Activated CD8-positive, alpha-beta T cell treated with anti-CD3 and anti-CD28 coated beads for 36 hours (primary cell): ENCODE measurements around the gene SYTL1. TPM values are rescaled to one million over a fixed set of nuclear protein-coding genes. Genes with fewer than 3 reads are reported as not detected.
A peak's percentile ranks its signal among the peaks of the same experiment; 100 is the strongest.

Source experiments
- ATAC-seq: fragments of 200-7000 bp; cut with Tn5 transposase; one replicate; pipeline ENCODE4 v1.10.0; 2021; ENCODE audit warnings: mild to moderate bottlenecking, moderate library complexity
- CTCF ChIA-PET: fragments of 350-600 bp; sonication (Branson Sonifier 250); formaldehyde crosslinking; loops from one replicate; lab custom pipeline; 2021; ENCODE audit warnings: antibody characterized with exemption; lab: Charles Lee
- POLR2A ChIA-PET: fragments of 350-600 bp; sonication (Branson Sonifier 250); formaldehyde crosslinking; loops from one replicate; lab custom pipeline; 2021; ENCODE audit warnings: antibody characterized with exemption; lab: Charles Lee
- DNase-seq: peaks from one replicate; pipeline ENCODE4 v3.0.0-alpha.2; 2020
- H3K27ac Mint-ChIP-seq: one replicate; pipeline ENCODE4 v1.8.0; 2021; ENCODE audit warnings: mild to moderate bottlenecking, mixed read lengths
- H3K27me3 Mint-ChIP-seq: one replicate; pipeline ENCODE4 v1.8.0; 2021; ENCODE audit warnings: mixed read lengths
- H3K36me3 Mint-ChIP-seq: one replicate; pipeline ENCODE4 v1.8.0; 2021; ENCODE audit warnings: low read depth, mixed read lengths
- H3K4me1 Mint-ChIP-seq: one replicate; pipeline ENCODE4 v1.8.0; 2021; ENCODE audit warnings: low read depth, mixed read lengths
- H3K4me3 Mint-ChIP-seq: one replicate; pipeline ENCODE4 v1.8.0; 2021; ENCODE audit warnings: mild to moderate bottlenecking, moderate library complexity, mixed read lengths
- H3K9me3 Mint-ChIP-seq: one replicate; pipeline ENCODE4 v1.8.0; 2021; ENCODE audit warnings: mixed read lengths
- intact Hi-C: fragments of 100-400 bp; cut with micrococcal nuclease; formaldehyde crosslinking; loops from one replicate; pipeline ENCODE4 v1.10.0; 2022
- total RNA-seq, 2 experiments: library from RNA; stranded (reverse); gene quantifications; one replicate each; pipeline ENCODE4 v1.2.3, GENCODE V29; 2021
- TF ChIP-seq, protein P1 (sequence below): fragments of 200-600 bp; IDR thresholded peaks from one replicate; pipeline ENCODE4 v1.8.0; 2022; ENCODE audit warnings: antibody characterized with exemption, mild to moderate bottlenecking

SYTL1 gene
- total RNA-seq, 2 experiments from 2014 or later = 77.7 to 80.6 TPM

DNA sequence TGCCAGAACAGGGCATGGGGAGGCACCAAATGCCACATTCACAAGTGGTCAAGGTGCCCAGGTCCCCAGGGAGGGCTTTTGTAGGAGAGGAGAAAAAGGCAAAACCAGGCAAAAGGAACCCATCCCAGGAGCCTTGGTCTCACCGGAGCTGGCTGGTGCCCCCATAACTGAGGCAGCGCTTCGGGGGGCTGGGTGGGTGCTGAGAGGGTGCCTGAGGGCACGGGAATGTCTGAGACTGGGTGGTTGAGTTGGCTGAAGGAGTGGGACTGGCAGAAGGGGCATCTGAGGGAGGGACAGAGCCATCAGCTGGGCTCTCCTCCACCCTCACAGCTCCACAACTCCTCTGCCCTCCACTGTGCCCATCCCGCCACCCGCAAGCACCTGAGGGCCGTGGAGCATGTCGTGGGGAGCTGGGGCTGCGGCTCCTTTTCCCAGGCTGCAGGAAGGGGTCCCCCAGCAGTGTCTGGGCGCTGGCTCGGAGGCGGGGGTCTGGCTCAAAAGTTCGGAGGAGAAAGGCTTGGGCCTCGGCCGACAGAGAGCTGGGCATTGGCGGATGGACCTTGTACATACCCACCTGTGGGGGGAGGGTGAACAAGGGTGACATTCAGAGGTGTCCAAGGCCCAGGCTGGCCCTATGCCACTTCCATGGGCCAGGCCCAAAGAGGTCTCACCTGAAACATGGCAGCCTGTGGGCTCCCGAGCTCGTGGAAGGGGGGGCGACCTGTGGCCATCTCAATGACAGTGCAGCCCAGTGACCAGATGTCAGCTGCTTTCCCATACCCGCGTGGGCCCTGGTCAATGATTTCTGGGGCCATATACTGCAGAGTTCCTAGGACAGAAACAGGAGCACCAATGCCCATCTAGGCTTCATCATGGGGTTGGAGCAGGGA lies 16.5 kb downstream of the SYTL1 start:
- intact Hi-C loops = no loop called here
- Mint-ChIP-seq H3K9me3 (no peaks in the 10 kb centered on the region), H3K4me1 (peaks cover 44% of the 10 kb centered on the region), H3K27ac (no peak overlapping the region), H3K4me3 (no peak overlapping the region), H3K36me3 (peaks cover 2% of the 10 kb centered on the region), H3K27me3 (peaks cover 2% of the 10 kb centered on the region)
- ATAC-seq (no peak), DNase-seq (no peak)
- CTCF ChIA-PET = interaction anchor here (0.6 to 8.9 kb wide), 25 partner anchors 9 to 306 kb away, joined by 3 to 91 read pairs (median 5); partner anchors contain the start of genes CD164L2, GPR3, MAP3K6 and SYTL1
- TF ChIP-seq, protein P1, sequence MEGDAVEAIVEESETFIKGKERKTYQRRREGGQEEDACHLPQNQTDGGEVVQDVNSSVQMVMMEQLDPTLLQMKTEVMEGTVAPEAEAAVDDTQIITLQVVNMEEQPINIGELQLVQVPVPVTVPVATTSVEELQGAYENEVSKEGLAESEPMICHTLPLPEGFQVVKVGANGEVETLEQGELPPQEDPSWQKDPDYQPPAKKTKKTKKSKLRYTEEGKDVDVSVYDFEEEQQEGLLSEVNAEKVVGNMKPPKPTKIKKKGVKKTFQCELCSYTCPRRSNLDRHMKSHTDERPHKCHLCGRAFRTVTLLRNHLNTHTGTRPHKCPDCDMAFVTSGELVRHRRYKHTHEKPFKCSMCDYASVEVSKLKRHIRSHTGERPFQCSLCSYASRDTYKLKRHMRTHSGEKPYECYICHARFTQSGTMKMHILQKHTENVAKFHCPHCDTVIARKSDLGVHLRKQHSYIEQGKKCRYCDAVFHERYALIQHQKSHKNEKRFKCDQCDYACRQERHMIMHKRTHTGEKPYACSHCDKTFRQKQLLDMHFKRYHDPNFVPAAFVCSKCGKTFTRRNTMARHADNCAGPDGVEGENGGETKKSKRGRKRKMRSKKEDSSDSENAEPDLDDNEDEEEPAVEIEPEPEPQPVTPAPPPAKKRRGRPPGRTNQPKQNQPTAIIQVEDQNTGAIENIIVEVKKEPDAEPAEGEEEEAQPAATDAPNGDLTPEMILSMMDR = no peak
- POLR2A ChIA-PET = interaction anchor here (0.6 to 6.7 kb wide), 8 partner anchors 8 to 61 kb away, joined by 3 to 61 read pairs (median 6); partner anchors contain the start of genes CD164L2, MAP3K6 and SYTL1

DNA sequence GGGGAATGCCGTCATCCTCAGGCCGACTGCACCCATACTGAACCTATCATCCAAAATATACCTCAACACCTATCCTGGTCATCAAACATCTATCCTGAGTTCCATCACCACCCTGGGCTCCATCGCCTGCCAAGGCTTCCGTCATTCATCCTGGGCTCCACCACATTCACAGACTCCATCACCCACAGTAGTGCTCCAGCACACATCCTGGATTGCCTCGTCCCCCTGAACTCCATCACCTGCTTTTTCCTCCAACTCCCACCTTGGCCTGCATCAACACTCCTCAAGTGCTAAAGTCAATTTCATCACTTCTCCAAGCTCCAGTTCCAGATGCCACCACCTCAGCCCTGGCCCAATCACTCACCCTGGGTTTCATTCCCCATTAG lies 17.1 kb downstream of the SYTL1 start:
- Mint-ChIP-seq H3K4me3 (peak overlapping the region; percentile 9), H3K36me3 (peaks cover 2% of the 10 kb centered on the region), H3K4me1 (peaks cover 44% of the 10 kb centered on the region), H3K27ac (no peak overlapping the region), H3K27me3 (peaks cover 2% of the 10 kb centered on the region), H3K9me3 (no peaks in the 10 kb centered on the region)
- CTCF ChIA-PET = interaction anchor here (3.2 to 8.9 kb wide), 8 partner anchors 10 to 59 kb away, joined by 16 to 91 read pairs (median 56); partner anchors contain the start of genes CD164L2, GPR3, MAP3K6 and SYTL1
- ATAC-seq (no peak), DNase-seq (no peak)
- TF ChIP-seq, protein P1 = no peak
- POLR2A ChIA-PET = interaction anchor here (0.6 to 1.6 kb wide), 3 partner anchors 10 to 59 kb away, joined by 3 to 7 read pairs (median 3); no protein-coding TSS in a partner anchor
- intact Hi-C loops = no loop called here

DNA sequence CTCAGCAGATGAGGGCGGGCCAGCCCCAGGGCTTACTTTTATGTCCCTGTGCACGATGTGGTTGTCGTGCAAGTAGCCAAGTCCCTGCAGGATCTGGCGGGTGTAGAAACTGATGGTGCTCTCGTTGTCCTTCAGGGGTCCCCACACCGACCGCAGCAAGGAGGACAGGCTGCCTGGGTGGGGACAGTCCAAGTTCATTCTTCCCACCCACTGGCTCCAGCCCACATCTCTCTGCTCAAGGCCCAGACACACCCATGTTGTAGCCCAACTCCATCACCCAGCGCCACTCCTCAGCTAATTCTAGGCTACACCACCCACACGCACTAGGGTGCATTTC lies 18.0 kb downstream of the SYTL1 start:
- H3K36me3 Mint-ChIP-seq = peaks cover 2% of the 10 kb centered on the region
- peak; percentile 7 for ATAC-seq
- POLR2A ChIA-PET = interaction anchor here (0.6 to 0.7 kb wide), 3 partner anchors 11 to 359 kb away, joined by 3 to 4 read pairs (median 3); no protein-coding TSS in a partner anchor

DNA sequence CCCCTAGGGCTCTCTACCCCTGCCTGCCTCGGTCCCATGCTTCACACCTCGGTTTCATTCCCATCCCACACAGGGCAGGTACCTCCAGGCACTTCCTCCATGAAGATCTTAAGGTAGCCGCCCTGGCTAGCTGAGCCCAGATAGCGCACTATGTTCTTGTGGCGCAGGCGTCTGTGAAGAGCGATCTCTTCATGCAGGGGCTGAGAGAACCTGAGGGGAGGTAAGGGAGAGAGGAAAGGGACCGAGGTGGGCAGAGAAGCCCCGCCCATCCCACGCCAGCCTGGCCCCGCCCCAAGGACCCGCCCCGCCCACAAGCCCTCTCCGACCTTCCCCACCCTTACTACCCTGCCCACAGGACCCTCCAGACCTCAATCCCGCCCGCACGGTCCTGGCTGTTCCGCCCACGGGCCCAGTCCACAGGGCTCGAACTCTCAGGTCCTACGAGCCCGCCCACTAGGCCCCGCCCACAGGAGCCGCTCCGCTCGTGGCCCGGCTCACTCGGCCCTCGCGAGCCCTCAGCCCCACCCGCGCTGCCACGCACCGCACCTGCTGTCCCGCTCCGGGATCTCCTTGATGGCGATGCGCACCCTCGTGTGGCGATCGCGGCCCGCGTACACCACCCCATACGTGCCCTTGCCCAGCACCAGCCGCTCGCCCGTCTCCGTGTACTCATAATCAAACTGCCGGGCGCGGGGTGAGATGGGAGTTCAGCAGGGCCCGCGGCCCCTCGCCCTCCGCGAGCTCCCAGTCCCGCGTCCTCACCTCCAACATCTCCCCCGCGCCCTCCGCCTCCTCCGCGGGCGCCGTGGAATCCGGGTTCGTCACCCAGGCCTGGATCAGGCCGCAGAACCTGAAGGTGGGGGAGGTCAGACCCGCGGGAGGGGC lies 18.6 kb downstream of the SYTL1 start:
- POLR2A ChIA-PET = interaction anchor here (0.6 to 0.7 kb wide), 3 partner anchors 10 to 359 kb away, joined by 3 to 4 read pairs (median 3); no protein-coding TSS in a partner anchor
- peaks cover 45% of the 10 kb centered on the region for H3K4me1 Mint-ChIP-seq

More for the DNA sequence above, 18.0 kb downstream of the SYTL1 start:
- H3K4me3 Mint-ChIP-seq = peak overlapping the region; percentile 60
- intact Hi-C loops = no loop called here
- no peak for DNase-seq
- H3K27ac Mint-ChIP-seq = no peak overlapping the region
- H3K27me3 Mint-ChIP-seq = peaks cover 2% of the 10 kb centered on the region
- no peaks in the 10 kb centered on the region for H3K9me3 Mint-ChIP-seq
- CTCF ChIA-PET = interaction anchor here (3.2 to 8.9 kb wide), 4 partner anchors 11 to 60 kb away, joined by 16 to 85 read pairs (median 54); partner anchors contain the start of gene CD164L2
- TF ChIP-seq, protein P1 = no peak
- H3K4me1 Mint-ChIP-seq = peaks cover 44% of the 10 kb centered on the region

More for the DNA sequence above, 18.6 kb downstream of the SYTL1 start:
- ATAC-seq (peak; percentile 7), DNase-seq (peak; percentile 57)
- H3K9me3 Mint-ChIP-seq = no peaks in the 10 kb centered on the region
- H3K36me3 Mint-ChIP-seq = peaks cover 2% of the 10 kb centered on the region
- TF ChIP-seq, protein P1 = no peak
- intact Hi-C loops = no loop called here
- CTCF ChIA-PET = interaction anchor here (1.1 to 8.9 kb wide), 5 partner anchors 11 to 60 kb away, joined by 3 to 85 read pairs (median 32); partner anchors contain the start of gene CD164L2
- H3K27ac Mint-ChIP-seq = no peak overlapping the region
- H3K27me3 Mint-ChIP-seq = peaks cover 2% of the 10 kb centered on the region
- peak overlapping the region; percentile 60 for H3K4me3 Mint-ChIP-seq
